Measurements from ENCODE around the gene AOPEP.

DNA sequence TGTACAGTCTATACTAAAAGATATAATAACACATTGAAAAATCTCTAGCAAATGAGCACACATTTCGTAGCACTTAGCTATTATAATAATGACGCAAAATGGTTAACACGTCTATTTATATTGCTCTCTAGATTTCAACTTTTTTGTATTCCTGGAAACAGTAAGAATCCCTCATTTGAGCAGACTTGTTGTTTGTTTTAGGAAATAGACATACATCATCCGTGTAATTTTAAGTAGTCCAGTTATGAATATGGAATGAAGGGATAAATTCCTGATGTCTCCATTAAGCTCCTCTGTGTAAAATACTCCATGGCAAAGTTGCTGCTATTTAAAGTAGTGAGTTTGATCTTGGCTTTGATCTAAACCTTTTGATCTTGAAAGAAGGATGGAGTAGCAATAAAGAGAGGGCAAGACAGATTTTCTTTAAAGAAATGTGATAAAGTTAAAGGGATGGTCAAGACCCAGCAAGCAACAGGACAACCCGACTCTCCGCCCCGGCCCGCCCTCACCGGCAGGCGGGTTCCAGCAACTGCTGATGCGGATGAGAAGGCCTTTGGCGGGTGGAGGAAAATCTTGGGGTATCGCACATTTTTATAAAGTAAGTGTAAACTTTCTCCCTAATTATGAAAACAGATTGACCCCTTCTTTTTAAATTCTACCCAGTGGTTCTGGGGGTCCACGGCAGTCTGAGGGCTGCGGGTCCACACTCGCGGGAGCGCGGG, 277.4 kb downstream of the AOPEP start:
- TF ChIP-seq, protein P1, sequence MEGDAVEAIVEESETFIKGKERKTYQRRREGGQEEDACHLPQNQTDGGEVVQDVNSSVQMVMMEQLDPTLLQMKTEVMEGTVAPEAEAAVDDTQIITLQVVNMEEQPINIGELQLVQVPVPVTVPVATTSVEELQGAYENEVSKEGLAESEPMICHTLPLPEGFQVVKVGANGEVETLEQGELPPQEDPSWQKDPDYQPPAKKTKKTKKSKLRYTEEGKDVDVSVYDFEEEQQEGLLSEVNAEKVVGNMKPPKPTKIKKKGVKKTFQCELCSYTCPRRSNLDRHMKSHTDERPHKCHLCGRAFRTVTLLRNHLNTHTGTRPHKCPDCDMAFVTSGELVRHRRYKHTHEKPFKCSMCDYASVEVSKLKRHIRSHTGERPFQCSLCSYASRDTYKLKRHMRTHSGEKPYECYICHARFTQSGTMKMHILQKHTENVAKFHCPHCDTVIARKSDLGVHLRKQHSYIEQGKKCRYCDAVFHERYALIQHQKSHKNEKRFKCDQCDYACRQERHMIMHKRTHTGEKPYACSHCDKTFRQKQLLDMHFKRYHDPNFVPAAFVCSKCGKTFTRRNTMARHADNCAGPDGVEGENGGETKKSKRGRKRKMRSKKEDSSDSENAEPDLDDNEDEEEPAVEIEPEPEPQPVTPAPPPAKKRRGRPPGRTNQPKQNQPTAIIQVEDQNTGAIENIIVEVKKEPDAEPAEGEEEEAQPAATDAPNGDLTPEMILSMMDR (IDR thresholded peaks at IDR 0.05), result peak in 2 of 4 experiments; percentile 11 to 18
- TF ChIP-seq POLR2A (IDR thresholded peaks at IDR 0.05) (no peak), POLR2AphosphoS5 (IDR thresholded peaks at IDR 0.05) (peak in 2 of 4 donors; percentile 11 to 35), EP300 (IDR thresholded peaks at IDR 0.05) (no peak)

Data from sigmoid colon (tissue), 4 donors.